SH-SY5Y (cell line): ENCODE measurements around the gene CCDC40.

Source experiments
- GATA2 ChIP-seq: IDR thresholded peaks from 2 replicates; pipeline ENCODE4 v1.6.1; 2011; ENCODE audit warnings: mild to moderate bottlenecking, low read depth, low read length
- GATA3 ChIP-seq: IDR thresholded peaks from 2 replicates; pipeline ENCODE4 v1.6.1; 2011; ENCODE audit warnings: low read depth, mild to moderate bottlenecking, low read length, moderate library complexity

- TF ChIP-seq GATA3 (no peak), GATA2 (no peak)
Measured at GRCh38 chr17:80104321-80104955, 68.0 kb downstream of the CCDC40 start.
